Spinal cord (tissue), 10 donors: ENCODE data around the gene TGFBR3L. TPM values are rescaled to one million over a fixed set of nuclear protein-coding genes. Genes with fewer than 3 reads are reported as not detected.

Experiments
- DNase-seq, 6 donors: peaks; one replicate each; pipeline versions ENCODE4 v3.0.0 to v3.0.0-alpha.2; 2013 to 2015; ENCODE audit warnings: low spot score in 6 of 6, low read depth in 4 of 6
- H3K27ac ChIP-seq: one replicate; pipeline ENCODE4 v1.5.1; 2013; ENCODE audit warnings: low read depth, low read length, control low read depth
- H3K27me3 ChIP-seq: one replicate; pipeline ENCODE4 v1.6.1; 2013; ENCODE audit warnings: low read length; ENCODE audit not compliant: control insufficient read depth, insufficient read depth
- H3K36me3 ChIP-seq: one replicate; pipeline ENCODE4 v1.6.1; 2013; ENCODE audit warnings: low read length; ENCODE audit not compliant: control insufficient read depth, insufficient read depth
- H3K4me1 ChIP-seq: one replicate; pipeline ENCODE4 v1.6.1; 2013; ENCODE audit warnings: low read length; ENCODE audit not compliant: control insufficient read depth, insufficient read depth
- H3K4me3 ChIP-seq: one replicate; pipeline ENCODE4 v1.5.1; 2013; ENCODE audit warnings: low read depth, low read length, control low read depth
- H3K9me3 ChIP-seq: one replicate; pipeline ENCODE4 v1.6.1; 2013; ENCODE audit warnings: low read length; ENCODE audit not compliant: control insufficient read depth, insufficient read depth
- WGBS: methylation state at CpG from one replicate; pipeline ENCODE4 v1.1.5; 2013; ENCODE audit warnings: missing lambda C conversion rate; ENCODE audit not compliant: insufficient coverage; 5-methylcytosine and 5-hydroxymethylcytosine counted together
- polyA plus RNA-seq, 2 donors: library from polyadenylated mRNA; unstranded; fragments of 120-200 nt; gene quantifications; one replicate each; pipeline ENCODE4 v1.2.1, GENCODE V29; 2013; ENCODE audit not compliant: insufficient read length in 2 of 2
- total RNA-seq, 2 donors: library from RNA; depleted of rRNA in 1 of 2; stranded (reverse); fragments of 120-200 nt in 1 of 2; fragments of >200 nt in 1 of 2; gene quantifications; one replicate each; pipeline versions ENCODE4 v1.2.3 to v1.2.4, GENCODE V29; 2013 to 2014
- donor health status: healthy.

The TGFBR3L gene
- total and polyA plus RNA-seq, 4 donors = 0.59 to 6.1 (median 2.9) TPM

DNA sequence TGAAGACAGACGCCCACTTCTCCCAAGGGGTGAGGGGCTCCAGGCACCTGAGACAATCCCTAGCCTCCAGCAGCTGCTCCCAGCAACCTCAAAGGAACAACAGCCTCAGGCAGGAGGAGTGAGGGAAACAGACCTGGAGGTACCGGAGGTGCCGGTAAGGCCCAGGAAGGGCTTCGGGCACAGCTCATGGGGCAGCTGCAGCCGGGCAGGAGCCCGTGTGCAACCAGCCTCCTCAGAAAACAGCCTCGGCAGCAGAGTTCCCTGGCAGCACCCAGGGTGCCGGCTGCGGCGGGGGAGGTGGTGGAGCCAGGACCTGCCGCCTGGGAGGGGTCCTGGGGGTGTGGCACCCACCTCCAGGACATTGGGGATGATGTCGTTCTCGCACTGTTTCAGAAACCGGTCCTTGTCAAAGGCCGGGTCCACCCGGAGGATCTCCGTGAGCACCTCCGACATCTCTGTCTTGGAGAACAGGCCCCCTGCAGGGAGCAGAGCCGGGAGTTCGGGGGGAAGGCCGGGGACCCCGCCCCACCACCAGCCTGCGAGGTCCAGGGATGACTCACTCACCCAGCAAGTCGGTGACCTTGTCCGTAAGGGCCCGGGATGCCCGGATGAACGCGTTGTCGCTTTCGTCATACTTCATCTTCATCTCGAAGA, 17.8 kb downstream of the TGFBR3L start:
- WGBS = 95% methylated on average over 22 of the region's 32 CpGs
- Histone ChIP-seq H3K27me3 (no peaks in the 10 kb centered on the region), H3K9me3 (no peaks in the 10 kb centered on the region), H3K4me3 (no peak overlapping the region), H3K27ac (no peak overlapping the region), H3K4me1 (peaks cover 30% of the 10 kb centered on the region), H3K36me3 (peaks cover 93% of the 10 kb centered on the region)
- DNase-seq = no peak

DNA sequence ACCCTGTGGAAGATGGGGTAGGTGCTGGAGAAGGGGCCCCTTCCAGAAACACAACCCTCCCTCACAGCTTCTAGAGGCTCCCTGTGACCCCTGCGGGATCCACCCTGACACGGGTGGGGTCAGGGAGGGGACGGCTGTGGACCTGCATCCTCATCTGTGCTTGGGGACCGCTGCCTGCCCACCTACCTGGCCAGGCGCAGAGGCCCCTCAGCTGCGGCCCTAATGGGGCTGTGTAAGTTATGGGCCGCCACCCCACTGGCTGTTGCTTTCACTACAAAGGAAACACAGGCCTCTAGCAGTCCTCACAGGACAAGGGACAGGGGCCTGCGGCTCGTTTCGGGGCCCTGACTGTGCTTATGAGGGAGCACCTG, 18.3 kb downstream of the TGFBR3L start:
- Histone ChIP-seq H3K4me1 (peaks cover 25% of the 10 kb centered on the region), H3K36me3 (peaks cover 93% of the 10 kb centered on the region), H3K27ac (no peak overlapping the region), H3K9me3 (no peaks in the 10 kb centered on the region), H3K4me3 (no peak overlapping the region), H3K27me3 (no peaks in the 10 kb centered on the region)
- WGBS = 94% methylated on average over 8 of the region's 10 CpGs
- no peak for DNase-seq

GRCh38 chr19:7933411-7933810, 18.8 kb downstream of the TGFBR3L start:
- Histone ChIP-seq H3K27ac (no peak overlapping the region), H3K9me3 (no peaks in the 10 kb centered on the region), H3K4me1 (peaks cover 20% of the 10 kb centered on the region), H3K27me3 (no peaks in the 10 kb centered on the region), H3K4me3 (no peak overlapping the region), H3K36me3 (peaks cover 90% of the 10 kb centered on the region)
- 87% methylated on average over 13 of the region's 14 CpGs for WGBS
- no peak for DNase-seq

- Histone ChIP-seq H3K27ac (no peak overlapping the region), H3K4me3 (no peak overlapping the region)
- WGBS = 89% methylated on average over 46 of the region's 55 CpGs
Measured at GRCh38 chr19:7933828-7934725, 19.4 kb downstream of the TGFBR3L start.

GRCh38 chr19:7934766-7935165, 20.1 kb downstream of the TGFBR3L start:
- no peak for DNase-seq
- Histone ChIP-seq H3K4me3 (no peak overlapping the region), H3K4me1 (peaks cover 9% of the 10 kb centered on the region), H3K36me3 (peaks cover 86% of the 10 kb centered on the region), H3K9me3 (no peaks in the 10 kb centered on the region), H3K27me3 (no peaks in the 10 kb centered on the region), H3K27ac (no peak overlapping the region)
- WGBS = 93% methylated on average over 21 of the region's 21 CpGs

More at GRCh38 chr19:7933828-7934725, 19.4 kb downstream of the TGFBR3L start:
- Histone ChIP-seq H3K4me1 (peaks cover 15% of the 10 kb centered on the region), H3K27me3 (no peaks in the 10 kb centered on the region), H3K36me3 (peaks cover 90% of the 10 kb centered on the region), H3K9me3 (no peaks in the 10 kb centered on the region)
- DNase-seq = no peak

DNA sequence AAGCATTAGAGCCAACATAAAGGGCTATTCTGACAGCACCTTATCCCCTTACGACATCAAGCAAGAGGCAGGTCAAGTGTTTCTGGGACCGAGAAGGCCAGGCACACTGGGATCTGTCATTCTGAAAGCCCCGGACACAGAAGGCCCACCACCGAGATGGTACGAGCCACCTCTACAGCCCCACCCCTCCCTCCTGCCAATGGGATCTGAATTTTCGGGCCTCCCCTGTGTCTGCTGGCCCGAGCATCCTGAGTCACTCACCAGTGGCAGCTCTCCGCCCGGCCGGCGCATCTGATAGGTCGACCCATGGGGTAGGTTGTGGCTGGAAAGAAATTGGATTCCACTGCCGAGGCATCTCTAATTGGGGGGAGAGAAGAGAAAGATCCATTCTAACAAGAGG, 26.2 kb downstream of the TGFBR3L start:
- peaks cover 50% of the 10 kb centered on the region for H3K36me3 ChIP-seq
- no peak overlapping the region for H3K4me3 ChIP-seq
- H3K4me1 ChIP-seq = peaks cover 27% of the 10 kb centered on the region
- WGBS = 93% methylated on average over 6 of the region's 13 CpGs
- no peak for DNase-seq
- no peaks in the 10 kb centered on the region for H3K27me3 ChIP-seq
- H3K27ac ChIP-seq = no peak overlapping the region
- H3K9me3 ChIP-seq = no peaks in the 10 kb centered on the region

DNA sequence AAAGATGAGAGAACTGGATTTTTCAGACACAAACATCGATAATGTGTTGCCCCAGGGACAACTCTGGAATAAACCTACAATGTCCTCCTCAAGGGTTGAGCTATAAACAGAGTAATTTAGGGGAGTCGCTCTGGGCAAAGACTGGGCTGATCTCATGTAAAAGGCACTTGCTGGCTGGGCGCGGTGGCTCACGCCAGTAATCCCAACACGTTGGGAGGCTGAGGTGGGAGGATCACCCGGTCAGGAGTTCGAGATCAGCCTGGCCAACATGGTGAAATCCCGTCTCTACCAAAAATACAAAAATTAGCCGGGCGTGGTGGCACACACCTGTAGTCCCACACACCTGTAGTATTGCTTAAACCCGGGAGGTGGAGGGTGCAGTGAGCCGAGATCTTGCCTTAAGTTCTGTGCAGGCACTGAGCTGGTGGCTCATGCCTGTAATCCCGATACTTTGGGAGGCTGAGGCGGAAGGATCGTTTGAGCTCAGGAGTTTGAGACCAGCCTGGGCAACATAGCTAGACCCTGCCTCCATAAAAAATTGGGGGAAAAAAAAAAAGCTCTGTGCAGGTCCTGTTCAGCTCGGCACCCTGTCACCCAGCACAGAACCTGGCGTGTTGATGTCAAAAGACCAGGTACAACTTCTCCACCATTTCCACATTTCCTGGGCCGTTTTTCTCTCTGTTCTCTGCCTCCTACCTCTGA, 27.4 kb downstream of the TGFBR3L start:
- H3K36me3 ChIP-seq = peaks cover 41% of the 10 kb centered on the region
- no peak overlapping the region for H3K27ac ChIP-seq
- 95% methylated on average over 11 of the region's 19 CpGs for WGBS
- no peaks in the 10 kb centered on the region for H3K9me3 ChIP-seq
- no peak overlapping the region for H3K4me3 ChIP-seq
- no peaks in the 10 kb centered on the region for H3K27me3 ChIP-seq
- H3K4me1 ChIP-seq = peaks cover 27% of the 10 kb centered on the region
- no peak for DNase-seq

DNA sequence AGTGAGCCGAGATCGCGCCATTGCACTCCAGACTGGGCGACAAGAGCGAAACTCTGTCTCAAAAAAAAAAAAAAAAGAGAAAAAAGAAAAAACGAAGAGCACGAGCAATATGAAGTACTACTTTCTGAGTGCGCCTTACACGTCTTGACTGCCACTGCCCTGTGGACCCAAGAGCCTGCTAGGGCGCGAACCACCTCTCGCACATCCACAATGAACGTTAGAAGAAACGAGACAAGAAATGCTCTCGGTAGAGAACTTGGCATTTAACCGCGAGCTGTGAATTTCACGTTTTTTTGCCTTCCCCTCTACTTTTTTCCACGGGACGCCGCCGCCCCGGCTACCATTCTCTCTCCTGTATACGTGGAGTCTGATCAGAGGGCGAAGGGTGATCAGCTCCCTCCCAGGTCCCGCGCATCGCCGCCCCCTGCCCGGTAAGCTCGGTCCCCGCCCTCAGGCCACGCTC, 28.4 kb downstream of the TGFBR3L start:
- Histone ChIP-seq H3K4me3 (peak overlapping the region; percentile 91), H3K9me3 (peaks cover 1% of the 10 kb centered on the region), H3K4me1 (peaks cover 27% of the 10 kb centered on the region), H3K27me3 (no peaks in the 10 kb centered on the region), H3K36me3 (peaks cover 32% of the 10 kb centered on the region), H3K27ac (peak overlapping the region; percentile 96)
- no peak for DNase-seq
- WGBS = 8% methylated on average over 33 of the region's 33 CpGs

DNA sequence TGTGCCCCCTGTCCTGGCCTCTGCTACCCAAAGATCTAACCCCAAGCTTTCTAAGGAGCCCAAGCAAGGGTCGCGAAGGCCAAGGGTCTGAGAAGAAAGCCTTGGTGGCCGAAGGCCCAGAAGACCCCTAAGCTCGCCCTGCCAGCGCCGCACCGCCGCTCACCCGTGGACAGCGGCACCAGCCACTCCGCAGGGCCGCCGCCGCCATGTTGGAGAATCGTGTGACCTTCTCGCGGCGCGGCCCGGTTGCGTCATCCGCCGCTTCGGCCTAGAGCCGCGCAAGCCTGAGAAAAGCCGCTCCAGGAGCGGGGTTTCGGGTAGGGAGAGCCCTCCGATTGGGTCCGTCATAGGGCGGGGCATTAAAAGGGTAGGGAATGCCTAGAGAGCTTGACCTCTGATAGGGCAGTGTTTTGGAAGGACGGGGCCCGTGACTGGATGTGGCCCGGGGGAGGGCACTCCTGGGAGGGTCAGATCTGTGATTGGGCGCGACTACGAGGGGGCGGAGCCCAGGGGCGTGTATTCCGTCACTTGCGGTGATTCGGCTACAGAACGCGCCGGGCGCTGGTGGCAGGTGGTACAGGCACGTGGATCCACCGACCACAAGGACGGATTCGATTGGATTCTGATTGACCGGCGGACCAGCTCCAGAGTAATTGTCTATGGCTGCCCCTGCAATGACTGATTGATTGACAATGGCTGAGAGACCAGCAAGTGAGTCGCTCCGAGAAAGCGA, 29.0 kb downstream of the TGFBR3L start, which contains the start of gene TIMM44:
TSS of gene TIMM44 (minus strand) at position 223 of the 733 bp plus-strand sequence. CDS start at position 208, 15 bp downstream.
- H3K4me1 ChIP-seq = peaks cover 27% of the 10 kb centered on the region
- H3K36me3 ChIP-seq = peaks cover 28% of the 10 kb centered on the region
- peaks cover 3% of the 10 kb centered on the region for H3K9me3 ChIP-seq
- H3K4me3 ChIP-seq = peak within 1 kb of the TSS; percentile 91
- H3K27me3 ChIP-seq = no peaks in the 10 kb centered on the region
- peak within 1 kb of the TSS; percentile 96 for H3K27ac ChIP-seq
- DNase-seq = peak; percentile 96 to 100 (median 98)
- under 1% methylated on average over 56 of the region's 56 CpGs for WGBS
